Spleen (tissue), 11 donors: ENCODE data around the gene RBP2. TPM values are rescaled to one million over a fixed set of nuclear protein-coding genes. Genes with fewer than 3 reads are reported as not detected.

Experiments used
- DNase-seq: peaks from one replicate; pipeline ENCODE4 v3.0.0-alpha.2; 2020
- H3K27ac ChIP-seq, 8 donors: fragments of 200-600 bp; sonication (generic) in 7 of 8; 1 replicate in 4 of 8; 2 replicates in 4 of 8; pipeline versions ENCODE4 v1.5.0 to v1.8.0; 2016 to 2021; ENCODE audit warnings: inconsistent platforms in 4 of 8, mild to moderate bottlenecking in 4 of 8, moderate library complexity in 1 of 8
- H3K27me3 ChIP-seq, 7 donors: fragments of 200-600 bp; sonication (generic) in 6 of 7; replicated peaks in 1 of 7; 1 replicate in 4 of 7; 2 replicates in 3 of 7; pipeline versions ENCODE4 v1.5.0 to v1.8.0; 2016 to 2021; ENCODE audit warnings: inconsistent platforms in 3 of 7, mild to moderate bottlenecking in 1 of 7
- H3K36me3 ChIP-seq, 6 donors: fragments of 200-600 bp; sonication (generic) in 5 of 6; 1 replicate in 4 of 6; 2 replicates in 2 of 6; pipeline versions ENCODE4 v1.5.0 to v1.8.0; 2016 to 2021; ENCODE audit warnings: inconsistent platforms in 2 of 6
- H3K4me1 ChIP-seq, 6 donors: fragments of 200-600 bp; sonication (generic) in 5 of 6; 1 replicate in 3 of 6; 2 replicates in 3 of 6; pipeline versions ENCODE4 v1.5.0 to v1.8.0; 2016 to 2021; ENCODE audit warnings: inconsistent platforms in 3 of 6
- H3K4me3 ChIP-seq, 8 donors: fragments of 200-600 bp; sonication (generic) in 7 of 8; 1 replicate in 4 of 8; 2 replicates in 4 of 8; pipeline versions ENCODE4 v1.5.0 to v1.8.0; 2016 to 2021; ENCODE audit warnings: inconsistent platforms in 4 of 8, mild to moderate bottlenecking in 4 of 8, moderate library complexity in 2 of 8
- H3K9me3 ChIP-seq, 8 donors: fragments of 200-600 bp; sonication (generic) in 7 of 8; 1 replicate in 4 of 8; 2 replicates in 4 of 8; pipeline versions ENCODE4 v1.5.0 to v1.8.0; 2016 to 2021; ENCODE audit warnings: inconsistent platforms in 4 of 8
- CTCF ChIP-seq, 11 experiments: fragments of 200-600 bp in 7 of 11; fragments of 450-650 bp in 4 of 11; sonication (generic) in 4 of 11; IDR thresholded peaks in 8 of 11; conservative IDR thresholded peaks in 3 of 11; 1 replicate in 7 of 11; 2 replicates in 4 of 11; pipeline versions ENCODE4 v1.4.0 to v1.8.0; 2016 to 2021; ENCODE audit warnings: antibody characterized with exemption in 11 of 11, inconsistent platforms in 4 of 11, mild to moderate bottlenecking in 1 of 11
- POLR2A ChIP-seq, 3 donors: fragments of 450-650 bp; IDR thresholded peaks; one replicate each; pipeline ENCODE4 v1.5.1; 2017; ENCODE audit warnings: antibody characterized with exemption in 3 of 3, mild to moderate bottlenecking in 1 of 3
- POLR2AphosphoS5 ChIP-seq, 3 donors: sonication (generic); formaldehyde crosslinking; IDR thresholded peaks; one replicate each; pipeline ENCODE4 v1.5.1; 2017; ENCODE audit warnings: antibody characterized with exemption in 3 of 3
- WGBS, 5 donors: extraction: QIAGEN DNeasy Blood & Tissue Kit in 3 of 5; methylation state at CpG; one replicate each; pipeline versions ENCODE4 v1.1.5 to v1.1.7; 2013 to 2018; 5-methylcytosine and 5-hydroxymethylcytosine counted together
- intact Hi-C: fragments of 100-400 bp; cut with DNase I; formaldehyde crosslinking; loops from one replicate; pipeline ENCODE4 v1.15.0; 2023; ENCODE audit warnings: low total_unique reads
- polyA plus RNA-seq, 3 donors: library from polyadenylated mRNA; stranded (reverse); fragments of 200-250 nt; gene quantifications; one replicate each; pipeline ENCODE4 v1.2.1, GENCODE V29; 2013
- total RNA-seq, 7 donors: library from RNA; depleted of rRNA in 3 of 7; stranded (reverse); fragments of >200 nt in 3 of 7; fragmentation: NEBNext Ultra II Directional in 4 of 7; extraction: Animal tissue kit (Norgen Biotek cat#: 25700) in 4 of 7; gene quantifications; one replicate each; pipeline versions ENCODE4 v1.1.0 to v1.2.1, GENCODE V29; 2016 to 2021
- donor health status: healthy with polysubstance abuse.
- donor health status: DM: no; HTN: no; CAD: no; lungs with moderate emphysema.
- donor health status: DM: no; HTN: no; CAD: no.
- donor health status: Bipolar disorder and iron deficiency.
- donor health status: healthy.
- donor health status: DM: no; HTN: no; CAD: no.
- donor health status: DM: yes; HTN: yes; CAD: no.

RBP2 gene
- total and polyA plus RNA-seq, 10 donors, result 1.2 TPM; not detected in 9

GRCh38 chr3:139481116-139481515 is 4.8 kb upstream of the RBP2 start:
- TF ChIP-seq POLR2AphosphoS5 (IDR thresholded peaks at IDR 0.05) (no peak), CTCF (IDR thresholded peaks at IDR 0.05 in 8 of 11, conservative IDR thresholded peaks at IDR 0.05 in 3 of 11) (no peak), POLR2A (IDR thresholded peaks at IDR 0.05) (no peak)
- Histone ChIP-seq H3K27me3 (no peaks in the 10 kb centered on the region), H3K4me3 (no peak overlapping the region), H3K36me3 (no peaks in the 10 kb centered on the region), H3K27ac (no peak overlapping the region), H3K4me1 (no peaks in the 10 kb centered on the region), H3K9me3 (no peaks in the 10 kb centered on the region)
- intact Hi-C loops, result no loop called here
- no peak for DNase-seq

GRCh38 chr3:139480585-139480984 is 4.3 kb upstream of the RBP2 start:
- no peaks in the 10 kb centered on the region for H3K4me1 ChIP-seq
- H3K4me3 ChIP-seq, result no peak overlapping the region

GRCh38 chr3:139477710-139478640 is 1.7 kb upstream of the RBP2 start:
- no peak for DNase-seq
- WGBS, 5 donors, result 37 to 78% (median 59%) methylated on average over 3 of the region's 3 CpGs
- TF ChIP-seq POLR2AphosphoS5 (IDR thresholded peaks at IDR 0.05), result no peak

More at GRCh38 chr3:139480585-139480984, 4.3 kb upstream of the RBP2 start:
- TF ChIP-seq POLR2A (IDR thresholded peaks at IDR 0.05), result no peak
- no peak for TF ChIP-seq CTCF (IDR thresholded peaks at IDR 0.05 in 8 of 11, conservative IDR thresholded peaks at IDR 0.05 in 3 of 11)
- no peak for TF ChIP-seq POLR2AphosphoS5 (IDR thresholded peaks at IDR 0.05)
- no peak for DNase-seq
- Histone ChIP-seq H3K36me3 (no peaks in the 10 kb centered on the region), H3K27me3 (no peaks in the 10 kb centered on the region), H3K27ac (no peak overlapping the region), H3K9me3 (no peaks in the 10 kb centered on the region)
- 87 to 97% (median 90%) methylated on average over 3 of the region's 3 CpGs for WGBS, 5 donors
- intact Hi-C loops, result no loop called here

GRCh38 chr3:139473155-139473771 is 3.1 kb downstream of the RBP2 start:
- H3K27ac ChIP-seq, result no peak overlapping the region
- H3K27me3 ChIP-seq, result no peaks in the 10 kb centered on the region
- H3K4me1 ChIP-seq, result no peaks in the 10 kb centered on the region
- no peaks in the 10 kb centered on the region for H3K9me3 ChIP-seq
- intact Hi-C loops, result no loop called here
- no peak for DNase-seq
- H3K36me3 ChIP-seq, result no peaks in the 10 kb centered on the region
- 81 to 94% (median 87%) methylated on average over 2 of the region's 2 CpGs for WGBS, 5 donors
- TF ChIP-seq POLR2AphosphoS5 (IDR thresholded peaks at IDR 0.05) (no peak), CTCF (IDR thresholded peaks at IDR 0.05 in 8 of 11, conservative IDR thresholded peaks at IDR 0.05 in 3 of 11) (no peak), POLR2A (IDR thresholded peaks at IDR 0.05) (no peak)
- no peak overlapping the region for H3K4me3 ChIP-seq

More at GRCh38 chr3:139477710-139478640, 1.7 kb upstream of the RBP2 start:
- H3K27ac ChIP-seq, result no peak overlapping the region
- intact Hi-C loops, result no loop called here
- H3K9me3 ChIP-seq, result no peaks in the 10 kb centered on the region
- H3K4me1 ChIP-seq, result no peaks in the 10 kb centered on the region
- no peaks in the 10 kb centered on the region for H3K36me3 ChIP-seq
- no peaks in the 10 kb centered on the region for H3K27me3 ChIP-seq
- no peak overlapping the region for H3K4me3 ChIP-seq
